Stimulated activated CD8-positive, alpha-beta memory T cell treated with anti-CD3 and anti-CD28 coated beads, Interleukin-15, amount 100 ng/mL, for 4 hours (primary cell): ENCODE measurements around the gene SLC35F5.
"Not testable (repeated sequence)": the region's sequence is repeated elsewhere in the genome, so short reads cannot be mapped to it uniquely, and the experiment has no call there.

Source experiments
- DNase-seq, 2 donors: peaks; one replicate each; pipeline ENCODE4 v3.0.0-alpha.2; 2020; ENCODE audit warnings: low read depth in 2 of 2

SLC35F5 gene

DNA sequence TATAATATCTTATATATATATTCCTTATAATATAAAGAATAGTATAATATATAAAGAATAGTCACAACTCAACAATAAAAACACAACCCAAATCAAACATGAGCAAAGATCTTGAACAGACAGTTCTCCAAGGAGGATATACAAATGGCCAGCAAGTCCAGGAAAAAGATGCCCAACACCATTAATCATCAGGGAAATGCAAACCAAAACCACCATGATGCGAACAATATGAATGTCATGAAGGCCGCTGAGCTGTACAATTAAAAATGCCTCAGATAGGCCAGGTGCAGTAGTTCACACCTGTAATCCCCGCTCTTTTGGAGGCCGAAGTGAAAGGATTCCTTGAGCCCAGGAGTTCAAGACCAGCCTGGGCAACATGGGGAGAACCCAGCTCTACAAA lies 58.9 kb downstream of the SLC35F5 start:
- DNase-seq = no peak

DNA sequence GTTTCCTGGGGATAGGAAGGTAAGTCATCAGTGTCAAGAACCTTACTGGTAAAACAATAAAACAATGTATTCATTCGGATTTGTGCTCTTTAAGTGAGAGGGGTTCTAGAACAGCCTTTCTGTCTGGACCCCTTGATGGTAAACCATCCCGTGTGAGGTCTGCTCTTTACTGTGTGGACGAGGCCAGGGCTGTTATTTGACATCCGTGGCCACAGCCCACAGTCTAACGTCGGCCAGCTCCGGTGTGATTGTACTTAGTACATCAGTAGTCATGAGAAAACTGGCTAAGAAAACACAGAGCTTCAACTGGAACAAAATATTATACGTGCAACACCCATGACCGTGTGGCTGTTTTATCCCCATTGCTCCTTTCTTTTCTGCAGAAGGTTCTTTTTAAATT lies 62.0 kb downstream of the SLC35F5 start:
- no peak for DNase-seq

DNA sequence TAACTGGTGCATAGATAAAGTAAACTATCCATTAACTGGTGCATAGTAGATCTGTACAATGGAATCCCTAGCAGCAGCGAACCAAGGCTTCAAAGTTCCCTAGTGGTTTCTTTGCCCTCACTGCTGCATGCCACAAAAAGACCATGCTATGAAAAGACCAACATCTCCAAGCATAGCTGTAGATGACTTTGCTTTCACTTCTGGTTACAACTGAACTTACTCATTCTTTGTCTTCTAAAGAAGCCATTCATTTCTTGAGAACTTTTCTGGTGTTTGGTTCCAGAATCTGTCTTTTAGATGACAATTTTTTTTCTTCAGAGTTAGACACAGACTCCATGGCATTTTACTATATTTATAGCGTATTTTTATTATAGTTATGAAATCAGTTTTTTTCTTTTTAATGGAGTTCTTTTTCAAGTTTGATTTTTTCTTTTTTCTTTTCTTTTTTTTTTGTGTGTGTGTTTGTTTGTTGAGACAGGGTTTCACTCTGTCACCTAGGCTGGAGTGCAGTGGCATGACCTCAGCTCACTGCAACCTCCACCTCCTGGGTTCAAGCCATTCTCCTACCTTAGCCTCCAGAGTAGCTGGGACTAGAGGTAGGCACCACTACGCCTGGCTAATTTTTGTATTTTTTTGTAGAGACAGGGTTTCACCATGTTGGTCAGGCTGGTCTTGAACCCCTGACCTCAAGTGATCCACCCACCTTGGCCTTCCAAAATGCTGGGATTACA lies 63.6 kb downstream of the SLC35F5 start:
- DNase-seq = no peak

DNA sequence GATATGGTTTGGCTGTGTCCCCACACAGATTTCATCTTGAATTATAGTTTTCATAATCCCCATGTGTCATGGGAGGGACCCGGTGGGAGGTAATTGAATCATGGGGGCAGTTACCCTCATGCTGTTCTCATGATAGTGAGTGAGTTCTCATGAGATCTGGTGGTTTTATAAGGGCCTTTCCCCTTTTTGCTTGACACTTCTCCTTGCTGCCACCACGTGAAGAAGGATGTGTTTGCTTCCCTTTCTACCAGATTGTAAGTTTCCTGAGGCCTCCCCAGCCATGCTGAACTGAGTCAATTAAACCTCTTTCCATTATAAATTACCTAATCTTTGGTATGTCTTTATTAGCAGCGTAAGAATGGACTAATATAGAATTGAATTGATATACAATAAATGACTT lies 65.6 kb downstream of the SLC35F5 start:
- DNase-seq = not testable (repeated sequence)

GRCh38 chr2:113686537-113686936 lies 69.9 kb downstream of the SLC35F5 start:
- no peak for DNase-seq

DNA sequence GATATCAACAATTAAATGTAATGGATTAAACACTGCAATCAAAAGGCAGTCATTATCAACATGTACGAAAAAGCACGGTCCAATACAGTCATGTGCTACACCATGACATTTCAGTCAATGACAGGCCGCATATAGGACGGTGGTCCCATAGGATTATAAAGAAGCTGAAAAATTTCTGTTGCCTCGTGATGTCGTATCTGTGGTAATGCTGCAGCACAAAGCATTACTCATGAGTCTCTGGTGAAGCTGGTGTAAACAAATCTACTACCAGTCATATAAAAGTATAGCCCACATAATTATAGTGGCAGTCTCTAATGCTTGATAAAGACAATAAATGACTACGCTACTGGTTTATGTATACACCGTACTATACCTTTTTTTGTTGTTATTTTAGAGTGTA lies 71.0 kb downstream of the SLC35F5 start:
- no peak for DNase-seq

DNA sequence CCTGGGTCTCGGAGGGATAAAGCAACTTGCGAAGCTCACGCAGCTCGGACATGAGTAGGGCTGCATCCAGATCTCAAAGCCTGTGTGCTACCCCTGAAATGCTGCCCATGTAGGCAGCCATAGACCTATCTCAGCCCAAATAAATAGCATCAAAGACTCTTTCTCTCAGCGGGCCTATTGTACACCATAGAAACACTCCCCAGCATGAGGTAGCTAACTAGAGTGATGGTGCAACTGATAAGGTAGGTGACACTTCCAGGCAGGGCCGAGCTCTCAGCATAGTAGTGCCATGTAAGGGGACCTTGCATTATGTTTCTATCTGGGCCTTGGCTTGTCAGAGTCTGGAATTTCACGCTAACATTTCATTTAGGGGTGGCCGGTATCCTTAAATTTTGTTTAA lies 77.0 kb downstream of the SLC35F5 start:
- no peak for DNase-seq

GRCh38 chr2:113677330-113677729 lies 79.1 kb downstream of the SLC35F5 start:
- DNase-seq = no peak

GRCh38 chr2:113676623-113677266 lies 79.7 kb downstream of the SLC35F5 start:
- DNase-seq = no peak

- DNase-seq = no peak
Measured at GRCh38 chr2:113675875-113676274, 80.6 kb downstream of the SLC35F5 start.

- no peak for DNase-seq
Measured at GRCh38 chr2:113672326-113672932, 84.0 kb downstream of the SLC35F5 start.

DNA sequence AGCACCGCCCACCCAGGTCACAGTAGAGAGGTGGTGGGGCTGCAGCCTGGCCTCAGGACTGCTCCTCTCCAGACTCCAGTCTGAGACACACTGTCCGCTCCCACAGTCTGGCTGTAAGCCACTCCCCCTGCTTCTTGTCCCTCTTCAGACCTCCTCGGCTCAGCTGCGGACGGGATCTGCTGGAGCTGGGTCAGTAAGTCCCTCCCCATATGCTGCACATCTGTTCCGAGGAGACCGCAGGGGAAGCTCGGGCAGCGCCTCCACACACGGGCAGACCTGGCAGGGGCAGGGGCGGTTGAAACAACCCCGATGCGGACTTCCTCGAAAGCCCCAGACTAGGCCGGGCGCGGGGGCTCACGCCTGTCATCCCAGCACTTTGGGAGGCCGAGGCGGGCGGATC lies 87.4 kb downstream of the SLC35F5 start:
- DNase-seq = not testable (repeated sequence)

DNA sequence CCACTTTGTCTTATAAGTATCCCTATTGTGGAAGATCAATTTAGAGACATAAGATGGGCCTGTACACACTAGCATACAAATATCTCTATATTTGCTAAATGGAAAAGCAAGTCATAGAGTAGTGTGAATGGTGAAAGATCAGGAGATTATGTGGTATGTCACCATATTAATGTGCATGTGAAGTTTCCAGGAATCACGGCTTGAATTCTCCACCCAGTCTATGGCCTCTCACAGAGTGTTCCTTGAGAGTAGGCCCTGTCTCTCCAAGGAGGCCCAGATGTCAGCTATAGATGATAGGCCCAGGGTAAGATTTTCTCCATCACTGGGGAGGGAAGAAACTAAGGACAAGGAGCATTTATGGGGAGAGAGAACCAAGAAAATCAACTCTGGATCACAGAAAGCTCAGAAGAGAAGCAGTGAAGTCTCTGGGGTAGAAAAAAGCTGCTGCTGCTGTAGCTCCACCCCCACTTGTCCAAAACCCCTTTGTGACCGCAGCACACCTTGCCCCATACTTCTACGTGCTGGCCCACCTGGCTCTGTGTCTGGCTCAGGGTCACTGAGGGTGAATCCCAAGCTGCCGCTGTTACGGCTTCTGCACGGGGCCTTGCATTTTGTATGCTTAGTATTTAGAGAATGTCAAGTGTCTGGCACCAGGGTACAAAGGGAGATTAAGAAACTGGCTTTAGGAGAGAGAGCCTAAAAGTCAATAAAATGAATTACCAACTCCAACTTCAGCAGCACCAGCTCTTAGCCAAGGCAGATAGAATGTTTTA lies 91.5 kb downstream of the SLC35F5 start:
- not testable (repeated sequence) for DNase-seq

DNA sequence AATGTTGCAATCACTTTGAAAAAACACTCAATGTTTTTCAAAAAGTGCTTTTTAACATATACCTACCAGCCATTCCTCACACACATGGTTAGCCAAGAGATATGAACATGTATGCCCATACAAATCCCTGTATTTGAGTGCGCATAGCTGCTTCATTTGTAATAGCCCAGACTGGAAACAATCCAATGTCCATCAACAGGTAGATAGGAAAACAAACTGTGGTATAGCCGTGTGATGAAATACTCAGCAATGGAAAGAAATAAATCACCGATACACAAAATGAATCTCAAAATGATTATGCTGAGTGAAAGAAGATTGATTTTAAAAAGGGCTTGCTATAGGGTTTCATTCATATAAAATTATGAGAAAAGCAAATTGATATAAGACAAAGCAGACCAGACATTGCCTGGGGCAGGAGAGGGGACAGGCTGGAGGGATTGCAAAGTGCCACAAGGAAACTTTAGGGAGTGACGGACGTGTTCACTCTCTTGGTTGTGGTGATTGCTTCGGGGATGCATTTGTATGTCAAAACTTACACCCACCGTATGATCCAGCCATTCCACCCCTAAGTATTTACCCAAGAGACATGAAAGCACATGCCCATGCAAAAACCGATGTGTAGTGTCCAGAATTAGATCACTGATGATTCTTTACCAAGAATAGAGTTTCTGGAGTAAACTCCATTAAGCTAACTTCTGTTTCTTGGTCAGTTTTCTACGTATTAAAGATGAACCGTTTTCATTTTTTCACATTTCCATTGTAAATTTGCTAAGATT lies 93.0 kb downstream of the SLC35F5 start:
- DNase-seq = not testable (repeated sequence)
